Astrocyte (in vitro differentiated cells and primary cell): ENCODE results near the gene ALDH3A1. TPM values are rescaled to one million over a fixed set of nuclear protein-coding genes. Genes with fewer than 3 reads are reported as not detected.
A peak's percentile ranks its signal among the peaks of the same experiment; 100 is the strongest.

Experiments
- DNase-seq: peaks from one replicate; pipeline ENCODE4 v3.0.0-alpha.2; 2010; ENCODE audit warnings: low read depth
- FAIRE-seq: peaks from 2 replicates; lab custom pipeline; 2011; peaks lifted over from hg19 to GRCh38; lab: Jason Lieb, UNC
- H2AFZ ChIP-seq: 2 replicates; pipeline ENCODE4 v1.6.0; 2012; ENCODE audit warnings: low read depth, low read length, inconsistent platforms
- H3K27ac ChIP-seq: 2 replicates; pipeline ENCODE4 v1.5.1; 2011; ENCODE audit warnings: low read depth, low read length, inconsistent platforms
- H3K27me3 ChIP-seq: 2 replicates; pipeline ENCODE4 v1.6.0; 2011; ENCODE audit warnings: low read length, inconsistent platforms; ENCODE audit not compliant: insufficient read depth
- H3K36me3 ChIP-seq: 2 replicates; pipeline ENCODE4 v1.5.1; 2011; ENCODE audit warnings: low read length, inconsistent platforms; ENCODE audit not compliant: insufficient read depth
- H3K4me1 ChIP-seq: 2 replicates; pipeline ENCODE4 v1.5.1; 2011; ENCODE audit warnings: low read length, inconsistent platforms; ENCODE audit not compliant: insufficient read depth
- H3K4me2 ChIP-seq: 2 replicates; pipeline ENCODE4 v1.6.0; 2012; ENCODE audit warnings: low read length, inconsistent platforms
- H3K4me3 ChIP-seq: 2 replicates; pipeline ENCODE4 v1.5.1; 2011; ENCODE audit warnings: low read depth, mild to moderate bottlenecking, low read length, inconsistent platforms; ENCODE audit not compliant: insufficient read depth
- H3K79me2 ChIP-seq: 2 replicates; pipeline ENCODE4 v1.6.0; 2012; ENCODE audit warnings: mild to moderate bottlenecking, low read length, inconsistent platforms; ENCODE audit not compliant: insufficient read depth
- H3K9ac ChIP-seq: 2 replicates; pipeline ENCODE4 v1.6.0; 2012; ENCODE audit warnings: mild to moderate bottlenecking, low read length, inconsistent platforms
- H3K9me3 ChIP-seq: 2 replicates; pipeline ENCODE4 v1.5.1; 2012; ENCODE audit warnings: low read depth, mild to moderate bottlenecking, low read length, inconsistent platforms; ENCODE audit not compliant: insufficient read depth
- H4K20me1 ChIP-seq: 2 replicates; pipeline ENCODE4 v1.6.0; 2012; ENCODE audit warnings: low read length, inconsistent platforms; ENCODE audit not compliant: insufficient read depth
- H3K27ac Mint-ChIP-seq: one replicate; pipeline ENCODE4 v1.8.0; 2021; ENCODE audit warnings: mild to moderate bottlenecking, mixed read lengths; ENCODE audit not compliant: unreplicated experiment
- H3K27me3 Mint-ChIP-seq: one replicate; pipeline ENCODE4 v1.8.0; 2021; ENCODE audit warnings: low read depth, mixed read lengths; ENCODE audit not compliant: unreplicated experiment
- H3K36me3 Mint-ChIP-seq: one replicate; pipeline ENCODE4 v1.8.0; 2021; ENCODE audit warnings: low read depth, mixed read lengths; ENCODE audit not compliant: unreplicated experiment
- H3K4me1 Mint-ChIP-seq: one replicate; pipeline ENCODE4 v1.8.0; 2021; ENCODE audit warnings: low read depth, mixed read lengths; ENCODE audit not compliant: unreplicated experiment
- H3K4me3 Mint-ChIP-seq: one replicate; pipeline ENCODE4 v1.8.0; 2021; ENCODE audit warnings: mild to moderate bottlenecking, moderate library complexity, mixed read lengths; ENCODE audit not compliant: unreplicated experiment
- H3K9me3 Mint-ChIP-seq: one replicate; pipeline ENCODE4 v1.8.0; 2021; ENCODE audit warnings: mild to moderate bottlenecking, mixed read lengths; ENCODE audit not compliant: unreplicated experiment
- CTCF ChIP-seq: IDR thresholded peaks from 2 replicates; pipeline ENCODE4 v1.5.1; 2011; ENCODE audit warnings: low read depth, mild to moderate bottlenecking, inconsistent platforms, low read length, moderate library complexity; ENCODE audit not compliant: insufficient read depth
- EZH2 ChIP-seq: IDR thresholded peaks from 2 replicates; pipeline ENCODE4 v1.6.1; 2012; ENCODE audit warnings: mild to moderate bottlenecking, low read length, inconsistent platforms; ENCODE audit not compliant: insufficient read depth
- total RNA-seq: library from RNA; stranded (reverse); gene quantifications from 2 replicates; pipeline ENCODE4 v1.2.1, GENCODE V29; 2021

ALDH3A1 gene
- total RNA-seq, 1 donor from 2014 or later: not detected

GRCh38 chr17:19753661-19754463 lies 5.8 kb upstream of the ALDH3A1 start:
- Histone ChIP-seq H2AFZ (no peak overlapping the region), H3K79me2 (no peaks in the 10 kb centered on the region), H3K9ac (no peak overlapping the region), H3K27me3 (peaks cover 5% of the 10 kb centered on the region), H3K36me3 (no peaks in the 10 kb centered on the region), H3K4me3 (no peak overlapping the region), H3K9me3 (no peaks in the 10 kb centered on the region), H3K4me2 (peak overlapping the region; percentile 37), H4K20me1 (no peaks in the 10 kb centered on the region), H3K27ac (no peak overlapping the region), H3K4me1 (peaks cover 18% of the 10 kb centered on the region)
- H3K27me3 Mint-ChIP-seq: peaks cover 39% of the 10 kb centered on the region
- H3K4me1 Mint-ChIP-seq: peaks cover 7% of the 10 kb centered on the region
- TF ChIP-seq CTCF: peak; percentile 24
- TF ChIP-seq EZH2: no peak
- no peak overlapping the region for H3K4me3 Mint-ChIP-seq
- FAIRE-seq (no peak), DNase-seq (no peak)
- H3K36me3 Mint-ChIP-seq: peaks cover 2% of the 10 kb centered on the region
- H3K27ac Mint-ChIP-seq: no peak overlapping the region
- no peaks in the 10 kb centered on the region for H3K9me3 Mint-ChIP-seq

GRCh38 chr17:19753051-19753509 lies 5.0 kb upstream of the ALDH3A1 start:
- Mint-ChIP-seq H3K27ac (peak overlapping the region; percentile 53), H3K9me3 (no peaks in the 10 kb centered on the region), H3K4me1 (peaks cover 7% of the 10 kb centered on the region), H3K36me3 (peaks cover 2% of the 10 kb centered on the region), H3K4me3 (no peak overlapping the region), H3K27me3 (peaks cover 40% of the 10 kb centered on the region)
- Histone ChIP-seq H3K36me3 (no peaks in the 10 kb centered on the region), H3K4me1 (peaks cover 18% of the 10 kb centered on the region), H3K4me2 (peak overlapping the region; percentile 37), H3K79me2 (no peaks in the 10 kb centered on the region), H2AFZ (peak overlapping the region; percentile 71), H3K4me3 (no peak overlapping the region), H3K27ac (peak overlapping the region; percentile 45), H3K27me3 (peaks cover 5% of the 10 kb centered on the region), H4K20me1 (no peaks in the 10 kb centered on the region), H3K9ac (peak overlapping the region; percentile 53), H3K9me3 (no peaks in the 10 kb centered on the region)
- peak; percentile 5 for FAIRE-seq
- TF ChIP-seq CTCF (no peak), EZH2 (no peak)
- peak; percentile 73 for DNase-seq
